ENCODE data around the gene SAMD4A. TPM values are rescaled to one million over a fixed set of nuclear protein-coding genes. Genes with fewer than 3 reads are reported as not detected.

Gene SAMD4A
- total RNA-seq, 1 experiment from 2014 or later, result 9.2 TPM

GRCh38 chr14:54654605-54655004 lies 87.7 kb downstream of the SAMD4A start:
- DNase-seq (ENCODE audit: low read depth), result no peak

GRCh38 chr14:54658836-54659235 lies 91.9 kb downstream of the SAMD4A start:
- no peak for DNase-seq (ENCODE audit: low read depth)

- DNase-seq (ENCODE audit: low read depth), result no peak
Measured at GRCh38 chr14:54659365-54659764, 92.4 kb downstream of the SAMD4A start.

GRCh38 chr14:54660604-54661111 lies 93.7 kb downstream of the SAMD4A start:
- DNase-seq (ENCODE audit: low read depth), result no peak

GRCh38 chr14:54662491-54663133 lies 95.7 kb downstream of the SAMD4A start:
- no peak for DNase-seq (ENCODE audit: low read depth)

GRCh38 chr14:54664961-54665360 lies 98.0 kb downstream of the SAMD4A start:
- DNase-seq (ENCODE audit: low read depth), result no peak

- DNase-seq (ENCODE audit: low read depth), result no peak
Measured at GRCh38 chr14:54665946-54666345, 99.0 kb downstream of the SAMD4A start.

- no peak for DNase-seq (ENCODE audit: low read depth)
Measured at GRCh38 chr14:54667026-54667744, 100.3 kb downstream of the SAMD4A start.

GRCh38 chr14:54667764-54668163 lies 100.8 kb downstream of the SAMD4A start:
- DNase-seq (ENCODE audit: low read depth), result peak; percentile 82

GRCh38 chr14:54669721-54670561 lies 103.0 kb downstream of the SAMD4A start:
- peak; percentile 83 for DNase-seq (ENCODE audit: low read depth)

- DNase-seq (ENCODE audit: low read depth), result no peak
Measured at GRCh38 chr14:54671537-54671936, 104.6 kb downstream of the SAMD4A start.

- no peak for DNase-seq (ENCODE audit: low read depth)
Measured at GRCh38 chr14:54672181-54672580, 105.3 kb downstream of the SAMD4A start.

GRCh38 chr14:54672688-54673087 lies 105.8 kb downstream of the SAMD4A start:
- no peak for DNase-seq (ENCODE audit: low read depth)

GRCh38 chr14:54673193-54674045 lies 106.5 kb downstream of the SAMD4A start:
- DNase-seq (ENCODE audit: low read depth), result no peak

- no peak for DNase-seq (ENCODE audit: low read depth)
Measured at GRCh38 chr14:54674046-54674741, 107.3 kb downstream of the SAMD4A start.

- no peak for DNase-seq (ENCODE audit: low read depth)
Measured at GRCh38 chr14:54675236-54676128, 108.6 kb downstream of the SAMD4A start.

GRCh38 chr14:54676812-54677708 lies 110.1 kb downstream of the SAMD4A start:
- DNase-seq (ENCODE audit: low read depth), result peak; percentile 95

GRCh38 chr14:54680651-54681050 lies 113.7 kb downstream of the SAMD4A start:
- DNase-seq (ENCODE audit: low read depth), result no peak

All from LHCN-M2 (cell line).